Natural killer cell (primary cell): ENCODE measurements around the gene ZC3H6. TPM values are rescaled to one million over a fixed set of nuclear protein-coding genes. Genes with fewer than 3 reads are reported as not detected.

Experiments
- ATAC-seq, 3 donors: fragments of 150-1000 bp in 2 of 3; fragments of 200-7000 bp in 1 of 3; cut with Tn5 transposase; 1 replicate in 1 of 3; 2 replicates in 2 of 3; pipeline ENCODE4 v1.10.0; 2021; ENCODE audit warnings: mild to moderate bottlenecking in 2 of 3, moderate library complexity in 2 of 3
- DNase-seq, 2 donors: peaks; one replicate each; pipeline versions ENCODE4 v3.0.0 to v3.0.0-alpha.2; 2013 to 2021; ENCODE audit warnings: mixed read lengths in 1 of 2
- H3K27ac ChIP-seq: one replicate; pipeline ENCODE4 v1.5.1; 2013; ENCODE audit warnings: mild to moderate bottlenecking, low read length
- H3K27me3 ChIP-seq: one replicate; pipeline ENCODE4 v1.6.1; 2013; ENCODE audit warnings: low read length; ENCODE audit not compliant: control insufficient read depth, insufficient read depth
- H3K36me3 ChIP-seq: one replicate; pipeline ENCODE4 v1.6.1; 2013; ENCODE audit warnings: low read length; ENCODE audit not compliant: control insufficient read depth, insufficient read depth
- H3K4me1 ChIP-seq: one replicate; pipeline ENCODE4 v1.6.1; 2013; ENCODE audit warnings: low read length; ENCODE audit not compliant: control insufficient read depth, insufficient read depth
- H3K4me3 ChIP-seq: one replicate; pipeline ENCODE4 v1.5.1; 2013; ENCODE audit warnings: low read length
- H3K9me3 ChIP-seq: one replicate; pipeline ENCODE4 v1.6.1; 2013; ENCODE audit warnings: low read length; ENCODE audit not compliant: control insufficient read depth, insufficient read depth
- H3K27ac Mint-ChIP-seq, 2 donors: one replicate each; pipeline ENCODE4 v1.8.0; 2022; ENCODE audit warnings: mild to moderate bottlenecking in 2 of 2, mixed read lengths in 2 of 2, moderate library complexity in 1 of 2
- H3K27me3 Mint-ChIP-seq, 2 donors: one replicate each; pipeline ENCODE4 v1.8.0; 2022; ENCODE audit warnings: low read depth in 2 of 2, mixed read lengths in 2 of 2
- H3K36me3 Mint-ChIP-seq: one replicate; pipeline ENCODE4 v1.8.0; 2022; ENCODE audit warnings: mixed read lengths
- H3K4me1 Mint-ChIP-seq, 2 donors: one replicate each; pipeline ENCODE4 v1.8.0; 2022; ENCODE audit warnings: mixed read lengths in 2 of 2
- H3K4me3 Mint-ChIP-seq: one replicate; pipeline ENCODE4 v1.8.0; 2022; ENCODE audit warnings: mild to moderate bottlenecking, moderate library complexity, mixed read lengths
- H3K9me3 Mint-ChIP-seq, 2 donors: one replicate each; pipeline ENCODE4 v1.8.0; 2022; ENCODE audit warnings: mixed read lengths in 2 of 2
- CTCF ChIP-seq: fragments of 200-600 bp; IDR thresholded peaks from one replicate; pipeline ENCODE4 v1.8.0; 2022; ENCODE audit warnings: antibody characterized with exemption
- WGBS: methylation state at CpG from one replicate; pipeline ENCODE4 v1.1.7; 2013; ENCODE audit warnings: missing lambda C conversion rate; ENCODE audit not compliant: insufficient coverage; 5-methylcytosine and 5-hydroxymethylcytosine counted together
- intact Hi-C: fragments of 100-400 bp; cut with micrococcal nuclease; formaldehyde crosslinking; loops from one replicate; pipeline ENCODE4 v1.14.2; 2022
- total RNA-seq, 4 donors: library from RNA; stranded (reverse); fragments of 120-200 nt in 1 of 4; gene quantifications; one replicate each; pipeline versions ENCODE4 v1.2.3 to v1.2.4, GENCODE V29; 2013 to 2022

ZC3H6 gene
- total RNA-seq, 3 donors from 2014 or later (not counting 1 experiment from before 2014, with no cell fraction given): 13.1 to 17.3 (median 15.3) TPM

GRCh38 chr2:112290088-112290487, 14.7 kb downstream of the ZC3H6 start:
- intact Hi-C loops: no loop called here
- H3K36me3 ChIP-seq: no peaks in the 10 kb centered on the region
- Mint-ChIP-seq H3K27ac (no peak overlapping the region), H3K27me3 (no peaks in the 10 kb centered on the region), H3K4me3 (no peak overlapping the region), H3K36me3 (no peaks in the 10 kb centered on the region), H3K9me3 (no peaks in the 10 kb centered on the region), H3K4me1 (peaks cover 0 to 5% of the 10 kb centered on the region in 2 donors)
- no peak for TF ChIP-seq CTCF
- DNase-seq (no peak), ATAC-seq (no peak)
- H3K27me3 ChIP-seq: no peaks in the 10 kb centered on the region
- H3K4me1 ChIP-seq: no peaks in the 10 kb centered on the region
- 100% methylated on average over 1 of the region's 3 CpGs for WGBS
- no peak overlapping the region for H3K4me3 ChIP-seq
- H3K9me3 ChIP-seq: no peaks in the 10 kb centered on the region
- no peak overlapping the region for H3K27ac ChIP-seq

- no peak overlapping the region for H3K4me3 ChIP-seq
- Mint-ChIP-seq H3K4me1 (peaks cover 0 to 5% of the 10 kb centered on the region in 2 donors), H3K27ac (no peak overlapping the region), H3K4me3 (no peak overlapping the region), H3K36me3 (no peaks in the 10 kb centered on the region), H3K27me3 (no peaks in the 10 kb centered on the region), H3K9me3 (no peaks in the 10 kb centered on the region)
- no peak for ATAC-seq
- intact Hi-C loops: no loop called here
- no peaks in the 10 kb centered on the region for H3K27me3 ChIP-seq
- TF ChIP-seq CTCF: no peak
- H3K36me3 ChIP-seq: no peaks in the 10 kb centered on the region
- no peaks in the 10 kb centered on the region for H3K4me1 ChIP-seq
- DNase-seq: no peak
- H3K9me3 ChIP-seq: no peaks in the 10 kb centered on the region
- H3K27ac ChIP-seq: no peak overlapping the region
- WGBS: 88% methylated on average over 1 of the region's 1 CpG
These were observed 15.3 kb downstream of the ZC3H6 start for GRCh38 chr2:112290648-112291047.

- Mint-ChIP-seq H3K36me3 (no peaks in the 10 kb centered on the region), H3K4me3 (no peak overlapping the region), H3K4me1 (peaks cover 0 to 11% of the 10 kb centered on the region in 2 donors), H3K27ac (no peak overlapping the region), H3K9me3 (no peaks in the 10 kb centered on the region), H3K27me3 (no peaks in the 10 kb centered on the region)
- intact Hi-C loops: no loop called here
- no peak for ATAC-seq
- Histone ChIP-seq H3K4me1 (no peaks in the 10 kb centered on the region), H3K4me3 (no peak overlapping the region), H3K36me3 (no peaks in the 10 kb centered on the region), H3K9me3 (no peaks in the 10 kb centered on the region), H3K27me3 (no peaks in the 10 kb centered on the region), H3K27ac (no peak overlapping the region)
- 100% methylated on average over 4 of the region's 8 CpGs for WGBS
- no peak for TF ChIP-seq CTCF
- DNase-seq: no peak
These were observed 18.4 kb downstream of the ZC3H6 start for GRCh38 chr2:112293636-112294401.
